SK-N-MC (cell line): Measurements from ENCODE around the gene LGI2.

Experiments
- EZH2 ChIP-seq: fragments of 200-600 bp; sonication (generic); IDR thresholded peaks from one replicate; pipeline ENCODE4 v1.6.1; 2017; ENCODE audit warnings: antibody characterized with exemption
- POLR2AphosphoS5 ChIP-seq: IDR thresholded peaks from 2 replicates; pipeline ENCODE4 v1.6.1; 2012; ENCODE audit warnings: mild to moderate bottlenecking, low read depth, low read length, borderline replicate concordance

GRCh38 chr4:25012655-25013054, 18.1 kb downstream of the LGI2 start:
- TF ChIP-seq POLR2AphosphoS5: no peak
- no peak for TF ChIP-seq EZH2
